ENCODE data around the gene NAPG.

NAPG gene

DNA sequence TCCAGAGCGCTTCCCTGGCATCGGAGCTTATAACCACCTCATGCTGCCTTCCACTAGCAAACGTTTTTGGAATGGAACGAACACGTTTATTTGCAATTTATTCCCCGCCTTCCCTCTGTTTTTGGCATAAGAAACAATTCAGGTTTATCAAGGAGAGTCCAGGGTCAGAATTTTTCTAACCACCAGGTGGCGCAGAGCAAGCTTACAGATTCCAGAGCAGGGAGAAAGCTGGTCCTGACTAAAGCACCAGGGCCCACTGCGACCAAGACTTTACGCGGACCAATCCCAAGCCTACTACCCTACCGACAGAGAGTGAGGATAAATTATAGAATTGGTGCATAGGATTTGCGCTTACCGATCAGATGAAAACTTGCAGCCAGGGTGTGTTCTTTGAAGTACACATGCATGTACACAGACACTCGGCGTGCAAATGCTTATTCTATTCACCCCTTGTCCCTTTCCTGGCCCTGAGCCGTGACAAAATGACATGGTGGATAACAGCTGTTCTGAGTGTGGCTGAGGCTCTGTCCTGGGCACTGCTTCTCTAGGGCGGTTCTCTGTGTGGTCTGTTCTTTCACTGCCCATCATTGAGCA is 34.7 kb downstream of the NAPG start:
- DNase-seq (ENCODE audit: extremely low read depth, insufficient read length): no peak
- Histone ChIP-seq H3K27me3 (replicated peaks; ENCODE audit: control insufficient read depth, insufficient read depth, low read length) (no peaks in the 10 kb centered on the region), H3K36me3 (ENCODE audit: control insufficient read depth, insufficient read depth, low read length) (peaks cover 4% of the 10 kb centered on the region), H3K4me3 (replicated peaks; ENCODE audit: low read depth, low read length) (peak overlapping the region; percentile 38)
- TF ChIP-seq, protein P1, sequence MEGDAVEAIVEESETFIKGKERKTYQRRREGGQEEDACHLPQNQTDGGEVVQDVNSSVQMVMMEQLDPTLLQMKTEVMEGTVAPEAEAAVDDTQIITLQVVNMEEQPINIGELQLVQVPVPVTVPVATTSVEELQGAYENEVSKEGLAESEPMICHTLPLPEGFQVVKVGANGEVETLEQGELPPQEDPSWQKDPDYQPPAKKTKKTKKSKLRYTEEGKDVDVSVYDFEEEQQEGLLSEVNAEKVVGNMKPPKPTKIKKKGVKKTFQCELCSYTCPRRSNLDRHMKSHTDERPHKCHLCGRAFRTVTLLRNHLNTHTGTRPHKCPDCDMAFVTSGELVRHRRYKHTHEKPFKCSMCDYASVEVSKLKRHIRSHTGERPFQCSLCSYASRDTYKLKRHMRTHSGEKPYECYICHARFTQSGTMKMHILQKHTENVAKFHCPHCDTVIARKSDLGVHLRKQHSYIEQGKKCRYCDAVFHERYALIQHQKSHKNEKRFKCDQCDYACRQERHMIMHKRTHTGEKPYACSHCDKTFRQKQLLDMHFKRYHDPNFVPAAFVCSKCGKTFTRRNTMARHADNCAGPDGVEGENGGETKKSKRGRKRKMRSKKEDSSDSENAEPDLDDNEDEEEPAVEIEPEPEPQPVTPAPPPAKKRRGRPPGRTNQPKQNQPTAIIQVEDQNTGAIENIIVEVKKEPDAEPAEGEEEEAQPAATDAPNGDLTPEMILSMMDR (IDR thresholded peaks at IDR 0.05; ENCODE audit: insufficient read depth, low read length, poor library complexity, severe bottlenecking): peak; percentile 70

DNA sequence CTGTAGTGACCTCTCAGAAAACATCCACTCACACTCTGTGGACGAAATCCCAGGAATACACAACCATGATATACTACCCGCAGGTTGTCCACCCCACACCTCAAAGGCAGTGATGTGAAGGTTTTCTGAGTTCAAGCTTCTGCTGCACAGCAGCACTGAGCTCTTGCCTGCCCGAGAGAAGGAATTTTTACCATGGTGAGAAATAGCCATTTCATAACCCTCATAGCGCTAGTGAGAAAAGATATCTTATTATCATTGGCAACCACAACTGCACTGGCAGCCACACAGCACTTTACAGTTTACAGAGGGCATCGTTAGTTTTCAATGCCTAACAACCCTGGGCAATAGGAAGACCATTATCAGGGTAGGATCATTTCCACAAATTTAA is 36.9 kb downstream of the NAPG start:
- DNase-seq (ENCODE audit: extremely low read depth, insufficient read length): no peak
- TF ChIP-seq, protein P1 (IDR thresholded peaks at IDR 0.05; ENCODE audit: insufficient read depth, low read length, poor library complexity, severe bottlenecking): no peak
- no peaks in the 10 kb centered on the region for H3K27me3 ChIP-seq (replicated peaks; ENCODE audit: control insufficient read depth, insufficient read depth, low read length)
- no peak overlapping the region for H3K4me3 ChIP-seq (replicated peaks; ENCODE audit: low read depth, low read length)
- no peaks in the 10 kb centered on the region; the same call in 1 of the 2 replicates for H3K36me3 ChIP-seq (ENCODE audit: control insufficient read depth, insufficient read depth, low read length)

DNA sequence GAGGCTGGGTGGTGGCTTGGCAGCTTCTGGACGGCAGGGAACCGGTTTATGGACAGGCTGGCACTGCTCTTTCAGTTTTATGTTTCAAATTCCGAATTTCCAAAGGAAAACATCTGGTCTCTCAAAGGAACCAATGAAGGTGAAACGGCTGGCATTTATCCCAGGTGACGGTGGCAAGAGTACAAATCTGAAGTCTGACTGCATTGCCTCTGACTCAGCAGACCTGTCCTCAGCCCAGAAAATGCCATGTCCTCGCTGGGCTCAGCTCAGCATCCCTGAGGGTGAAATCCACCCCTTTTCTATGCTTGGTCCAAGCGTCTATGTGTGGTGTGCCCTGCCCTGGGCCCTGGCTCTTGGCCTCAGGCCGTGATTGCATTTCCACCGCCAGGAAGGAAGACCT is 38.1 kb downstream of the NAPG start:
- no peak overlapping the region for H3K4me3 ChIP-seq (replicated peaks; ENCODE audit: low read depth, low read length)
- H3K27me3 ChIP-seq (replicated peaks; ENCODE audit: control insufficient read depth, insufficient read depth, low read length): no peaks in the 10 kb centered on the region
- no peaks in the 10 kb centered on the region for H3K36me3 ChIP-seq (ENCODE audit: control insufficient read depth, insufficient read depth, low read length)
- DNase-seq (ENCODE audit: extremely low read depth, insufficient read length): no peak
- TF ChIP-seq, protein P1 (IDR thresholded peaks at IDR 0.05; ENCODE audit: insufficient read depth, low read length, poor library complexity, severe bottlenecking): no peak

DNA sequence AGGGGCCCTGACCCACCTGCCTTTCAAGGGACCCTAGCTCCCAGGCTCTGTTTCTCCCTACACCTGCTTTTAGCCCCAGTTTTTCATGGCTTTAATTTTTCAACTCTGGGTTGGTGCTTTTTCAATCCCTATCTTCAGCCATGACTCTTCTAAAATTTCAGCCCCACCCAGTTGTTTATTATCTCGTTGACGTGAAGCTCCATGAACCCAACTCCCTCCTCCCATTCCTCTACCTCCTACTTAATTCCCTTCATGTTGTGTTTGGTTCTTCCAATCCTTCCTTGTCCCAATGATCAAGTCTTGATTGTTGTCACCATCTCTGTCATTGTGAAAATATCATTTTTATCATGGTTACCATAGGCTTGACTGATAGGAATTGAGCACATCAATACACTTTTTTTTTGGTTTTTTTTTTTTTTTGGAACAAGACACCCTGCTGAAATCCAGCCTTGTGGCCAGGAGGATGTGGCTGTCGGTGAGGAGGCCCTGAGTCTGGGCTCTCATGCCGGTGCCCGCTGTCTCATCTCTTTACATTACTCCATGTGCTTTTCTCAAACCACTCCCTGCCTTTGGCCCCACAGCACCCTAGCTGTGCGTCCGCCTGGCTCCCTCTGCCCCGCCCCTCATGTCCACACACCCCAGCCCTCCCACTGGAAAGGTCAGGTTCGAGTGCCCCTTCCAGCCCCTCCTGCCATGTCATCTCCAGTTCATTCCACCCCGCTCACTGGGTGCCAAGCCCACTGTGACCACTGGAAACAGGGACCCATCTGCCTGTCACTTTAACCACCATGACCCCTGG is 39.3 kb downstream of the NAPG start:
- Histone ChIP-seq H3K4me3 (replicated peaks; ENCODE audit: low read depth, low read length) (no peak overlapping the region), H3K36me3 (ENCODE audit: control insufficient read depth, insufficient read depth, low read length) (no peaks in the 10 kb centered on the region), H3K27me3 (replicated peaks; ENCODE audit: control insufficient read depth, insufficient read depth, low read length) (no peaks in the 10 kb centered on the region)
- TF ChIP-seq, protein P1 (IDR thresholded peaks at IDR 0.05; ENCODE audit: insufficient read depth, low read length, poor library complexity, severe bottlenecking): no peak
- DNase-seq (ENCODE audit: extremely low read depth, insufficient read length): no peak

DNA sequence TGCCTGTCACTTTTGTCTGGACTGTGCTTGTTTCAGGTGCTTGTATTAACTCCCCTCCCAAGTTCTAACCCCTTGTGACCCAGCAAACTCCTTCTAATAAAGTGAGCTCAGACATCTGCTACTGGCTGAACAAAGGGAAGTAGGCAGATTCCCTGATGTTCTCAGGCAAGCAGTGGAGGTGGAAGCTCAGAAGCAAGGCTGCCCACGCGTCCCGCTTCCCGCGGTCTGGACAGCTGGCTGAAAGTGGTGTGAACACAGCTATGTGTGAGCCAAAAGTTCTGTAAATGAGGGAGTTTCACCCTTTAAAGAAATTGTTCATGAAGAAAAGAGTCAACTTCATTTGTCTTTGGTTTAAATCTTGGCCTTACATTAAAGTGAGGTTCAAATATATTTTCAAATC is 40.0 kb downstream of the NAPG start:
- H3K27me3 ChIP-seq (replicated peaks; ENCODE audit: control insufficient read depth, insufficient read depth, low read length): no peaks in the 10 kb centered on the region
- no peak overlapping the region for H3K4me3 ChIP-seq (replicated peaks; ENCODE audit: low read depth, low read length)
- no peak for DNase-seq (ENCODE audit: extremely low read depth, insufficient read length)
- TF ChIP-seq, protein P1 (IDR thresholded peaks at IDR 0.05; ENCODE audit: insufficient read depth, low read length, poor library complexity, severe bottlenecking): no peak
- H3K36me3 ChIP-seq (ENCODE audit: control insufficient read depth, insufficient read depth, low read length): no peaks in the 10 kb centered on the region

Data from GM06990 (cell line).